GM18517 (cell line): ENCODE data around the gene FBRSL1.
"Not testable (repeated sequence)": the region's sequence is repeated elsewhere in the genome, so short reads cannot be mapped to it uniquely, and the experiment has no call there.

Experiments
- ATAC-seq: cut with Tn5 transposase; IDR thresholded peaks from one replicate; pipeline ENCODE4 v1.9.1; 2021; ENCODE audit warnings: mild to moderate bottlenecking, moderate library complexity; ENCODE audit not compliant: unreplicated experiment

Gene FBRSL1

GRCh38 chr12:132489602-132490266 is at the start of gene FBRSL1:
TSS of gene FBRSL1 (plus strand) at chr12:132490151.
- ATAC-seq, result peak; percentile 51

GRCh38 chr12:132440420-132440819 is 49.5 kb upstream of the FBRSL1 start:
- not testable (repeated sequence) for ATAC-seq

GRCh38 chr12:132441871-132442863 is 47.8 kb upstream of the FBRSL1 start:
- no peak for ATAC-seq

GRCh38 chr12:132443091-132443490 is 46.9 kb upstream of the FBRSL1 start:
- no peak for ATAC-seq

- ATAC-seq, result no peak
These were observed 45.7 kb upstream of the FBRSL1 start for GRCh38 chr12:132444283-132444682.

- ATAC-seq, result no peak
These were observed 44.7 kb upstream of the FBRSL1 start for GRCh38 chr12:132444957-132445883.

- no peak for ATAC-seq
These were observed 43.9 kb upstream of the FBRSL1 start for GRCh38 chr12:132445884-132446632.

GRCh38 chr12:132446633-132447326 is 43.2 kb upstream of the FBRSL1 start:
- ATAC-seq, result no peak

- ATAC-seq, result no peak
These were observed 42.6 kb upstream of the FBRSL1 start for GRCh38 chr12:132447327-132447720.

- ATAC-seq, result no peak
These were observed 42.1 kb upstream of the FBRSL1 start for GRCh38 chr12:132447731-132448462.

- no peak for ATAC-seq
These were observed 41.5 kb upstream of the FBRSL1 start for GRCh38 chr12:132448463-132448820.

GRCh38 chr12:132449565-132450417 is 40.2 kb upstream of the FBRSL1 start:
- peak; percentile 65 for ATAC-seq

GRCh38 chr12:132450418-132451171 is 39.4 kb upstream of the FBRSL1 start:
- no peak for ATAC-seq

- no peak for ATAC-seq
These were observed 38.6 kb upstream of the FBRSL1 start for GRCh38 chr12:132451172-132451835.

- no peak for ATAC-seq
These were observed 38.1 kb upstream of the FBRSL1 start for GRCh38 chr12:132451836-132452195.

- no peak for ATAC-seq
These were observed 37.2 kb upstream of the FBRSL1 start for GRCh38 chr12:132452596-132453350.
